ENCODE results near the gene RPS21. TPM values are rescaled to one million over a fixed set of nuclear protein-coding genes. Genes with fewer than 3 reads are reported as not detected.

Gene RPS21
- total and polyA plus RNA-seq, 9 of the 15 experiments (the other 6 are each of a cell fraction or from before 2014, with no cell fraction given), result 1,380 to 5,647 (median 3,091) TPM

- H3K36me3 ChIP-seq (ENCODE audit: control insufficient read depth, insufficient read depth, low read length), result peaks cover 28% of the 10 kb centered on the region
- no peaks in the 10 kb centered on the region for H3K9me1 ChIP-seq (ENCODE audit: control insufficient read depth, insufficient read depth, low read length)
- peaks cover 2% of the 10 kb centered on the region; the same call in 1 of the 2 replicates for H3K9me3 ChIP-seq (replicated peaks; ENCODE audit: control insufficient read depth, insufficient read depth, low read depth, low read length)
- H3K4me1 ChIP-seq (replicated peaks in 1 of 2; ENCODE audit: control insufficient read depth in 2 of 2, insufficient read depth in 2 of 2, low read length in 2 of 2), result peaks cover 2 to 44% of the 10 kb centered on the region in 2 experiments; a peak in 3 of 5 replicates
- ATAC-seq, result no peak
- no peak overlapping the region for H3K4me3 ChIP-seq
- DNase-seq (ENCODE audit: extremely low read depth in 1 of 4, low spot score in 3 of 4), result no peak
- H3K27me3 ChIP-seq (ENCODE audit: control insufficient read depth in 2 of 2, insufficient read depth in 2 of 2, low read length in 2 of 2), result no peaks in the 10 kb centered on the region
- peaks cover 29% of the 10 kb centered on the region for H3K79me2 ChIP-seq (ENCODE audit: control insufficient read depth, insufficient read depth, low read length)
- H3K9ac ChIP-seq (ENCODE audit: insufficient read depth in 1 of 2, low read depth in 2 of 2, low read length in 2 of 2), result 0 out of 4 replicates have a peak overlapping the region, but pooled peaks of 1 of the 2 experiments have one; percentile 69
- ChIA-PET CTCF (ENCODE audit: low intra/inter-chr PET ratio) (interaction anchor here (0.6 to 1.9 kb wide), 2 partner anchors 80 to 84 kb away, joined by 3 to 14 read pairs; partner anchors contain the start of gene ADRM1), POLR2A (interaction anchor here (1.3 to 1.4 kb wide), 2 partner anchors 11 to 14 kb away, joined by 3 to 8 read pairs; no protein-coding TSS in a partner anchor)
- H3K4me2 ChIP-seq (ENCODE audit: insufficient read depth, low read length), result no peak overlapping the region
- no peak overlapping the region for H2AFZ ChIP-seq (ENCODE audit: low read depth, low read length)
- peak; percentile 70 for FAIRE-seq
- WGBS (ENCODE audit: insufficient coverage, low coverage, missing lambda C conversion rate), result 80% methylated on average over 6 of the region's 6 CpGs
- H3K27ac ChIP-seq (ENCODE audit: extremely low read depth, low read depth, low read length), result no peak overlapping the region; the same call in 2 of the 3 replicates
- BruUV-seq (replicated peaks), result no TSS peak
- intact Hi-C loops (cut with micrococcal nuclease), result loop anchor here (1.0 to 10.0 kb wide), 2 partner anchors 80 to 237 kb away; partner anchors contain the start of genes ADRM1, PSMA7 and SS18L1
- 0 out of 2 replicates have a peak, but pooled peaks cover 3% of the 10 kb centered on the region for H4K20me1 ChIP-seq (replicated peaks; ENCODE audit: control insufficient read depth, insufficient read depth, low read length)
- in situ Hi-C loops (cut with MboI), result no loop called here
- TF ChIP-seq HDAC1 (IDR thresholded peaks at IDR 0.05) (peak in 1 of 2 experiments; percentile 24; a peak in 1 of 4 replicates), BCLAF1 (IDR thresholded peaks at IDR 0.05; ENCODE audit: borderline replicate concordance in 1 of 2, control insufficient read depth in 1 of 2, low read depth in 2 of 2, low read length in 1 of 2) (no peak), CREB1 (IDR thresholded peaks at IDR 0.05) (no peak), CREB1 (CRISPR knock-in tag; IDR thresholded peaks at IDR 0.05) (no peak), SMAD2 (IDR thresholded peaks at IDR 0.05; ENCODE audit: low read depth, low read length) (no peak), POLR2A (conservative IDR thresholded peaks at IDR 0.05) (0 out of 2 replicates have a peak, but pooled peaks have one; percentile 36), COPS2 (conservative IDR thresholded peaks at IDR 0.05) (no peak), SUPT5H (IDR thresholded peaks at IDR 0.05) (no peak), ZNF41 (CRISPR knock-in tag; conservative IDR thresholded peaks at IDR 0.05) (no peak), FOSL1 (tag; conservative IDR thresholded peaks at IDR 0.05) (no peak), FOXA3 (CRISPR knock-in tag; conservative IDR thresholded peaks at IDR 0.05 in 1 of 2, IDR thresholded peaks at IDR 0.05 in 1 of 2) (no peak), NR4A1 (CRISPR knock-in tag; IDR thresholded peaks at IDR 0.05) (no peak), NR4A1 (tag; IDR thresholded peaks at IDR 0.05) (no peak)
- TF ChIP-seq, protein P1, sequence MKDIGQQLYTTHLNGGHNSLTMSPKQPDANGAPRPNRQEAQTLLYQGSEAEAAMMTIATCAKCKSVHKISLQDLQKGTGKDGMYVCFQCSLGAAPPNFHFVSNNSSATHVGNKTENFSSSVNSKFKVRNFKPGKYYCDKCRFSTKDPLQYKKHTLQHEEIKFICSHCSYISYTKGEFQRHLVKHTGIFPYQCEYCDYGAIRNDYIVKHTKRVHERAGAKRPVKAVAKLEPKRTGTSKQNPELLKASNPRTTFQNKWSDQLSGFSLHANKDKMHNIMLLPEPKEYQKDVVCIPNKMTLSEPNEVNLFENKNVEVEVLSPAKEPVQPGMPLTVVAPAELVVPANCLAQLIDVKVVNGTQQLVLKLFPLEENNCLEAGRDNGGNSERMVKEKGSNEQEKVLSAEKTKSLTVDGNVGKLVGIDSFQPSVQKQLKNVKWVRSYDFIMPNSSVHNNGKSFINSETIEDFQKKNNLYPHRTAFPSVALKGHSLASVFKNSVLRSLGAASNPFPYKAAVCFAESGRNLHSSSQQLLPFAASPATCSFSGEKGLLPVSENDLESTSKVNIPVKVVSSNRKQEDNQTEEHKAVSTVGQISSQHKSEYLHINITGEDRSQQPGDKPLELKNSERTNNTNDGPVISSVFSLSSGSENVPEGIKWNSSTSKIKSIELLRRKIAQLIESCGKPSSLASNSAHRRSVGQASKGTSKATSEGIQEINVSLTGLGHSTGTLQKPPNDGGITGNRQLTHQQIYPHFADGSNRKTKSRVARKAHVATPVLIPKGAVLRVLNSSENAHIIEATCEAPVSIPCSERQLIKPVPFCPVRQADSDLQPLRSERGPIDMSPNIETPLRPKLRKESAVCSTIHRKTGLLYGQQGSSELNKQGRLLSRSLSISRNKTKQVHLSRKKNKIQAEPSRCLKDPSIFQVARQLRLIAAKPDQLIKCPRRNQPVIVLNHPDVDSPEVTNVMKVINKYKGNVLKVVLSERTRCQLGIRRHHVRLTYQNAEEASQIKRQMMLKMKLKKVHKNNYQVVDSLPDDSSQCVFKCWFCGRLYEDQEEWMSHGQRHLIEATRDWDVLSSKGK (CRISPR knock-in tag; IDR thresholded peaks at IDR 0.05), result no peak
- TF ChIP-seq, protein P2, sequence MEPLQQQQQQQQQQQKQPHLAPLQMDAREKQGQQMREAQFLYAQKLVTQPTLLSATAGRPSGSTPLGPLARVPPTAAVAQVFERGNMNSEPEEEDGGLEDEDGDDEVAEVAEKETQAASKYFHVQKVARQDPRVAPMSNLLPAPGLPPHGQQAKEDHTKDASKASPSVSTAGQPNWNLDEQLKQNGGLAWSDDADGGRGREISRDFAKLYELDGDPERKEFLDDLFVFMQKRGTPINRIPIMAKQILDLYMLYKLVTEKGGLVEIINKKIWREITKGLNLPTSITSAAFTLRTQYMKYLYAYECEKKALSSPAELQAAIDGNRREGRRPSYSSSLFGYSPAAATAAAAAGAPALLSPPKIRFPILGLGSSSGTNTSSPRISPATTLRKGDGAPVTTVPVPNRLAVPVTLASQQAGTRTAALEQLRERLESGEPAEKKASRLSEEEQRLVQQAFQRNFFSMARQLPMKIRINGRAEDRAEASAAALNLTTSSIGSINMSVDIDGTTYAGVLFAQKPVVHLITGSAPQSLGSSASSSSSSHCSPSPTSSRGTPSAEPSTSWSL (CRISPR knock-in tag; IDR thresholded peaks at IDR 0.05; ENCODE audit: borderline replicate concordance), result no peak
Observed at GRCh38 chr20:62381842-62382241, 5.1 kb upstream of the RPS21 start.
